ENCODE measurements around the gene PARD3.

The PARD3 gene

GRCh38 chr10:34606890-34607289 is 208.2 kb downstream of the PARD3 start:
- Mint-ChIP-seq H3K27ac (no peak overlapping the region), H3K4me1 (ENCODE audit: low read depth) (no peaks in the 10 kb centered on the region)

GRCh38 chr10:34602478-34602877 is 212.6 kb downstream of the PARD3 start:
- H3K36me3 Mint-ChIP-seq: no peaks in the 10 kb centered on the region
- no peak overlapping the region for H3K4me3 Mint-ChIP-seq
- no peaks in the 10 kb centered on the region for H3K4me1 Mint-ChIP-seq (ENCODE audit: low read depth)
- no peaks in the 10 kb centered on the region for H3K27me3 Mint-ChIP-seq
- no peak overlapping the region for H3K27ac Mint-ChIP-seq
- no peaks in the 10 kb centered on the region for H3K9me3 Mint-ChIP-seq (ENCODE audit: low read depth)

More at GRCh38 chr10:34606890-34607289, 208.2 kb downstream of the PARD3 start:
- H3K9me3 Mint-ChIP-seq (ENCODE audit: low read depth): no peaks in the 10 kb centered on the region
- no peaks in the 10 kb centered on the region for H3K27me3 Mint-ChIP-seq
- H3K36me3 Mint-ChIP-seq: no peaks in the 10 kb centered on the region
- H3K4me3 Mint-ChIP-seq: no peak overlapping the region

DNA sequence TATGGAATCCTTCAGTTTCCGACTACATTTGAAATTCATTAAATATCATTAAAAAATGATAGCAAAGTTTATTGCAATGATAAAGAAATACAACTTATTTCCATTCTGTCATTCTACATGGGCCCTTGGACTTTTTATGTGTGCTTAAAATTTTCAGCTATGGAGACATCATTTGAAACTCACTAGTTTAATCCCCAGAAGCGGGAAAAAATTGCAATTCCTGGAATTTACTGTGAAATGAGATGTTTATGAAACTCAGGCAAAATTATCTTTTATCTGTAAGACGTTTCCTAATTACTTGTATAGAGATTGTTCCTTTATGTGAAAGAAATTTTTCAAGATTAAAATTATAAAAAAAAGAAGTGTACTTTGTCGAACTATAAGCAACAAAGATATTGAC is 213.4 kb downstream of the PARD3 start:
- Mint-ChIP-seq H3K27me3 (no peaks in the 10 kb centered on the region), H3K9me3 (ENCODE audit: low read depth) (no peaks in the 10 kb centered on the region), H3K4me3 (no peak overlapping the region), H3K27ac (no peak overlapping the region), H3K4me1 (ENCODE audit: low read depth) (no peaks in the 10 kb centered on the region), H3K36me3 (no peaks in the 10 kb centered on the region)

DNA sequence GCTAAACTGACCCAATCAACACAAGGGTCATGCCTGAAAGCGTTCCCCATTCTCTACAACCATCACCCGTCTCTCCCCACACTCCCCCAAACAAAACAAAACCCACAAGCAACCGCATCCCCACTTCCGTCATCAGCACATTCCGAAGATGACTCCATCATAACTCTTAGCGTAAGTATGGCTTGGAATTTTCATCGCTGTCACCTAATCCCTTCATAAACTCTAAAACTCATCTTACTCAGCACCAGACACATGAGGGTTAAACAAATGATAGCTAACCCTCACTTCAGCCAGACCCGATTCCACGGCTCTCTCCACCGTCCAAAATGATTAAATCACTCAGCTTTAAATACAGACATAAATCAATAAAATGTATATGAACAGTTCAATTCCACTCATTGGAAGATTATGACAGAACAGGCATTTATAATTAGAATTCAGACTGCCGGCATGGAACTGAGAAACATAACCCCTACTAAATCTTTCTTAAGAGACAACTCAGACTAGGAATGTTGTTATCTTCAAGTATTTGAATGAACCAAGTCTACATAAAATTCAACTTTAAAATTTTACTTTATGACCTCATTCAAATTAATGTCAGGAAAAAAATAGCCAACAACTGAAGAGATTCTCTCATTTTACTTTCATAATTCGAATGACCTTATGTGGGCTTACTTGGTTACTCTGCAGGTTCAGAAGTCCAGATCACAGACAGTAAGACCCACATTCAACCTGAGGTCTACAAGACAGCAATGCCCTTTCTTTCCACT is 215.9 kb downstream of the PARD3 start:
- Mint-ChIP-seq H3K9me3 (ENCODE audit: low read depth) (no peaks in the 10 kb centered on the region), H3K4me3 (no peak overlapping the region), H3K27me3 (no peaks in the 10 kb centered on the region), H3K4me1 (ENCODE audit: low read depth) (no peaks in the 10 kb centered on the region), H3K27ac (no peak overlapping the region), H3K36me3 (no peaks in the 10 kb centered on the region)

- Mint-ChIP-seq H3K4me3 (no peak overlapping the region), H3K27ac (no peak overlapping the region), H3K27me3 (peaks cover 2% of the 10 kb centered on the region), H3K4me1 (ENCODE audit: low read depth) (no peaks in the 10 kb centered on the region), H3K9me3 (ENCODE audit: low read depth) (no peaks in the 10 kb centered on the region), H3K36me3 (no peaks in the 10 kb centered on the region)
Observed at GRCh38 chr10:34596351-34596750, 218.7 kb downstream of the PARD3 start.

- H3K9me3 Mint-ChIP-seq (ENCODE audit: low read depth): no peaks in the 10 kb centered on the region
- no peak overlapping the region for H3K4me3 Mint-ChIP-seq
- no peak overlapping the region for H3K27ac Mint-ChIP-seq
- H3K36me3 Mint-ChIP-seq: no peaks in the 10 kb centered on the region
- peaks cover 2% of the 10 kb centered on the region for H3K27me3 Mint-ChIP-seq
- no peaks in the 10 kb centered on the region for H3K4me1 Mint-ChIP-seq (ENCODE audit: low read depth)
Observed at GRCh38 chr10:34593930-34594329, 221.2 kb downstream of the PARD3 start.

- H3K4me3 Mint-ChIP-seq: no peak overlapping the region
- H3K27me3 Mint-ChIP-seq: peaks cover 2% of the 10 kb centered on the region
- H3K36me3 Mint-ChIP-seq: no peaks in the 10 kb centered on the region
- no peak overlapping the region for H3K27ac Mint-ChIP-seq
- H3K4me1 Mint-ChIP-seq (ENCODE audit: low read depth): no peaks in the 10 kb centered on the region
- H3K9me3 Mint-ChIP-seq (ENCODE audit: low read depth): no peaks in the 10 kb centered on the region
Observed at GRCh38 chr10:34593374-34593890, 221.7 kb downstream of the PARD3 start.

DNA sequence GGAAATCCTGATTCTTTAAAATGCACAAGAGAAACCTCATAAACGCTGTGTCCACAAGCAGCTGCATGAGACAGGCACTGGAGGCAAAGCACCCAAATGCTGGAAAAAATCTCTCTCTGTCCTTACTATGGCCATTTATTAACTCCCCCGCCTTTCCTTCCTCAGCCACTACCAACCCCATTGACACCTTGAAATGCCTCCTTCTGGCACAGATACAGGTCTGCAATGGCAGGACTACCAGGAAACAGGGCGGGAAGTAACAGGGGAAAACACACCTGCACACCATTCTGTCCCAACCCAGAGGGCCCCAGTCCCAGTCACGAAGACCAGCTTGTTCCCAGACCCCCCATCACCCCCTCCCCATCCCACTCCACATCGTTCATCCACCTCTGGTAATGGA is 224.3 kb downstream of the PARD3 start:
- no peaks in the 10 kb centered on the region for H3K36me3 Mint-ChIP-seq
- no peak overlapping the region for H3K4me3 Mint-ChIP-seq
- H3K4me1 Mint-ChIP-seq (ENCODE audit: low read depth): no peaks in the 10 kb centered on the region
- no peaks in the 10 kb centered on the region for H3K9me3 Mint-ChIP-seq (ENCODE audit: low read depth)
- no peak overlapping the region for H3K27ac Mint-ChIP-seq
- H3K27me3 Mint-ChIP-seq: peaks cover 2% of the 10 kb centered on the region

DNA sequence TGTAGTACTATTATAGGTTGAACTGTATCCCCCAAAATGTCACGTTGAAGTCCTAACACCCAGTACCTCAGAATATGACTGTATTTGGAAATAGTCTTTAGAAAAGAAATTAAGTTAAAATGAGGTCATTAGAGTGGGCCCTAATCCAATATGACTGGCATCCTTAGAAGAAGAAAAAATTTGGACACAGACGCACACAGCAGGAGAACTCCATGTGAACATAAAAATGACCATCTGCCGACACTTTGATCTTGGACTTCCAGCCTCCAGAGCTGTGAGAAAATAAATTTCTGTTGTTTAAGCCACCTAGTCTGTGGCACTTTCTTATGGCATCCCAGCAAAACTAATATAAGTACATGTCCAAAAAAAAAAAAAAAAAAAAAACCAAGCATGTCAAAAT is 225.8 kb downstream of the PARD3 start:
- H3K36me3 Mint-ChIP-seq: no peaks in the 10 kb centered on the region
- no peak overlapping the region for H3K4me3 Mint-ChIP-seq
- H3K9me3 Mint-ChIP-seq (ENCODE audit: low read depth): no peaks in the 10 kb centered on the region
- H3K4me1 Mint-ChIP-seq (ENCODE audit: low read depth): no peaks in the 10 kb centered on the region
- H3K27me3 Mint-ChIP-seq: peaks cover 4% of the 10 kb centered on the region
- H3K27ac Mint-ChIP-seq: no peak overlapping the region

- Mint-ChIP-seq H3K27ac (no peak overlapping the region), H3K27me3 (peaks cover 2% of the 10 kb centered on the region), H3K4me3 (no peak overlapping the region), H3K9me3 (ENCODE audit: low read depth) (no peaks in the 10 kb centered on the region), H3K4me1 (ENCODE audit: low read depth) (no peaks in the 10 kb centered on the region), H3K36me3 (no peaks in the 10 kb centered on the region)
Observed at GRCh38 chr10:34587680-34588019, 227.4 kb downstream of the PARD3 start.

- Mint-ChIP-seq H3K36me3 (no peaks in the 10 kb centered on the region), H3K4me3 (no peak overlapping the region), H3K9me3 (ENCODE audit: low read depth) (no peaks in the 10 kb centered on the region)
Observed at GRCh38 chr10:34587002-34587679, 228.0 kb downstream of the PARD3 start.

GRCh38 chr10:34585422-34586112 is 229.5 kb downstream of the PARD3 start:
- H3K36me3 Mint-ChIP-seq: no peaks in the 10 kb centered on the region
- no peak overlapping the region for H3K27ac Mint-ChIP-seq
- peaks cover 2% of the 10 kb centered on the region for H3K27me3 Mint-ChIP-seq
- no peaks in the 10 kb centered on the region for H3K9me3 Mint-ChIP-seq (ENCODE audit: low read depth)
- no peak overlapping the region for H3K4me3 Mint-ChIP-seq
- no peaks in the 10 kb centered on the region for H3K4me1 Mint-ChIP-seq (ENCODE audit: low read depth)

More at GRCh38 chr10:34587002-34587679, 228.0 kb downstream of the PARD3 start:
- no peak overlapping the region for H3K27ac Mint-ChIP-seq
- peaks cover 2% of the 10 kb centered on the region for H3K27me3 Mint-ChIP-seq
- no peaks in the 10 kb centered on the region for H3K4me1 Mint-ChIP-seq (ENCODE audit: low read depth)

GRCh38 chr10:34584164-34584563 is 230.9 kb downstream of the PARD3 start:
- H3K36me3 Mint-ChIP-seq: no peaks in the 10 kb centered on the region
- peaks cover 2% of the 10 kb centered on the region for H3K27me3 Mint-ChIP-seq
- no peaks in the 10 kb centered on the region for H3K4me1 Mint-ChIP-seq (ENCODE audit: low read depth)
- no peak overlapping the region for H3K27ac Mint-ChIP-seq
- H3K4me3 Mint-ChIP-seq: no peak overlapping the region
- no peaks in the 10 kb centered on the region for H3K9me3 Mint-ChIP-seq (ENCODE audit: low read depth)

DNA sequence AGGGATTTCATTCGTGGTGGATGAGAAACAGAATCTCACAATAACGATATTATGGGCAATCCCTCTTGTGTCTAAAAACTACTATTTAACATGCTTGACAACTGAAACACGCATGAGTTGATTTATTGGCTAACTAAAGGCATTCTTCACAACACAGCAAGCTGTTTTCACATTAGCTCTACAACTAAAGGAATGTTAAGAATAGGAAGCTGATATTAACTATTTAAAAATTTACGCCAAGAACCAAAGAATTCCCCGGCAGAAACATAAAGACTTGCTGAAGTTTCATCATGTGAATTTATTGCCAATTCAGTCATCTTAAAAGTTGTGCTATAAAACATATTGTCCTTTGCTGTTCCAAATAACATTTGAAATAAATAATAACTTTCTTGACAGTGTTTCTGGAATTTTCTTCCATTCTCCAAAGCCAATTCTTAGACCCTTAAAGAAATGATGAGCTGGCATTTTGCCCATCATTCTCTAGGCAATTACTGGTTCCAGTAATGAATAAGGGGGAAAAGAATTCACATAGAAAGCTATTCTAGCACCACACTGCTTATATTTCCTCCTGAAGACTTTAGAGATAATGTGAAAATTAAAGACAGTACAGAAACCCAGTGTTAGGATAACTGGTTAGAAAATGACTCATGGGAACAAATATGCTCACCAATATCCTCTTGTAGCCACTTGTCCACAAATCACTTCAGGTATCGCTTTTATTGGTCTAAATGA is 233.1 kb downstream of the PARD3 start:
- Mint-ChIP-seq H3K27me3 (peaks cover 2% of the 10 kb centered on the region), H3K9me3 (ENCODE audit: low read depth) (no peaks in the 10 kb centered on the region), H3K4me1 (ENCODE audit: low read depth) (no peaks in the 10 kb centered on the region), H3K27ac (no peak overlapping the region), H3K36me3 (no peaks in the 10 kb centered on the region), H3K4me3 (no peak overlapping the region)

DNA sequence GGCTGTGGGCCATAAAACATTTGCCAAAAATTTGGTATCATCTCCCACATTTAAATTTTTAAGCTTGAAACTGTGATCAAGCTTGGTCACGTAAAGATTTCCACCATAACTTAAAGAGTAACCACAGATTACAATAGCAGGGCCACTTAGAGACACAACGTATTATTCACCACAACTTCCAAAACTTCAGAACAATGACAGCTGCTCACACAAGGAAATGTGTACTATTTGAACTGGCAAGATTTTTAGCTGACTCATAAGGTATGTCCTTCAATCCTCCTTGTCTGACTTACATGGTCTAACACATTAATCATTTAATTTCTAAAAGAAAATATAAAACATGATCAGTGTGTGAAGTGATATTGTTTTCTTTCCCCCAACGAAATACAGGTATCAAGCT is 234.5 kb downstream of the PARD3 start:
- H3K4me3 Mint-ChIP-seq: no peak overlapping the region
- H3K9me3 Mint-ChIP-seq (ENCODE audit: low read depth): no peaks in the 10 kb centered on the region
- H3K36me3 Mint-ChIP-seq: no peaks in the 10 kb centered on the region
- peaks cover 2% of the 10 kb centered on the region for H3K27me3 Mint-ChIP-seq
- no peak overlapping the region for H3K27ac Mint-ChIP-seq
- no peaks in the 10 kb centered on the region for H3K4me1 Mint-ChIP-seq (ENCODE audit: low read depth)
